ENCODE measurements around the gene ARPC1B.

- TF ChIP-seq CTCF (IDR thresholded peaks at IDR 0.05; ENCODE audit: low read depth, low read length) (no peak), MYC (IDR thresholded peaks at IDR 0.05; ENCODE audit: low read depth, low read length) (no peak)
- TF ChIP-seq, protein P1, sequence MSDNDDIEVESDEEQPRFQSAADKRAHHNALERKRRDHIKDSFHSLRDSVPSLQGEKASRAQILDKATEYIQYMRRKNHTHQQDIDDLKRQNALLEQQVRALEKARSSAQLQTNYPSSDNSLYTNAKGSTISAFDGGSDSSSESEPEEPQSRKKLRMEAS (IDR thresholded peaks at IDR 0.05; ENCODE audit: low read depth, low read length) = no peak
These were observed 19.0 kb downstream of the ARPC1B start for GRCh38 chr7:99393355-99394187.

All from NB4 (cell line).